ENCODE results near the gene ITGA2.

DNA sequence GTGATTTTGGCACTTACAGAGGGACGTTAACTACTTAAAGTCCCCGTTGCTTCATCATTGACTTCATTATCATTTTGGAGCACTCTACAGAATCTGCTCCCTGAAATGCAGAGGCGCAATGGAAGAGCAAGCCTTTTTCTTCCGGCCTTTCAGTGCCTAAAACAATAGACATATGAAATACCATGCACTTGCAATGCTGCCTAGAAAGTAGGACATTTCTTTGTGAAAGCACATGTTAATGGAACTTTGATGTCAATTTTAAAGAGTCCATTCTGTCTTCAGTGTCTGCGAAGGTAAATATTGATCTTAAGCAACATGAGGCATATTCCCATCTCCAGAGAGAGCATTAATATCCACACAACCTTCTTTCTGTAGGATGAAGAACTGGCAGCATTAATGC is 36.3 kb downstream of the ITGA2 start:
- TF ChIP-seq, protein P1, sequence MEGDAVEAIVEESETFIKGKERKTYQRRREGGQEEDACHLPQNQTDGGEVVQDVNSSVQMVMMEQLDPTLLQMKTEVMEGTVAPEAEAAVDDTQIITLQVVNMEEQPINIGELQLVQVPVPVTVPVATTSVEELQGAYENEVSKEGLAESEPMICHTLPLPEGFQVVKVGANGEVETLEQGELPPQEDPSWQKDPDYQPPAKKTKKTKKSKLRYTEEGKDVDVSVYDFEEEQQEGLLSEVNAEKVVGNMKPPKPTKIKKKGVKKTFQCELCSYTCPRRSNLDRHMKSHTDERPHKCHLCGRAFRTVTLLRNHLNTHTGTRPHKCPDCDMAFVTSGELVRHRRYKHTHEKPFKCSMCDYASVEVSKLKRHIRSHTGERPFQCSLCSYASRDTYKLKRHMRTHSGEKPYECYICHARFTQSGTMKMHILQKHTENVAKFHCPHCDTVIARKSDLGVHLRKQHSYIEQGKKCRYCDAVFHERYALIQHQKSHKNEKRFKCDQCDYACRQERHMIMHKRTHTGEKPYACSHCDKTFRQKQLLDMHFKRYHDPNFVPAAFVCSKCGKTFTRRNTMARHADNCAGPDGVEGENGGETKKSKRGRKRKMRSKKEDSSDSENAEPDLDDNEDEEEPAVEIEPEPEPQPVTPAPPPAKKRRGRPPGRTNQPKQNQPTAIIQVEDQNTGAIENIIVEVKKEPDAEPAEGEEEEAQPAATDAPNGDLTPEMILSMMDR (IDR thresholded peaks at IDR 0.05): no peak
- no peak for TF ChIP-seq POLR2A (IDR thresholded peaks at IDR 0.05)

Measured in prostate gland (tissue), 2 donors.